ENCODE data around the gene CDH8. TPM values are rescaled to one million over a fixed set of nuclear protein-coding genes. Genes with fewer than 3 reads are reported as not detected.

CDH8 gene
- total and polyA plus RNA-seq, 4 donors: 0.33 to 15.4 (median 3.7) TPM

GRCh38 chr16:62060089-62060488 is 23.9 kb upstream of the CDH8 start:
- ATAC-seq (ENCODE audit: low FRiP score) (peak; percentile 50), DNase-seq (no peak)
- Histone ChIP-seq H3K27ac (ENCODE audit: low read depth in 1 of 2, low read length in 2 of 2) (no peak overlapping the region), H3K4me1 (ENCODE audit: control insufficient read depth in 1 of 2, insufficient read depth in 2 of 2, low read length in 2 of 2) (peaks cover 0 to 4% of the 10 kb centered on the region in 2 donors), H3K36me3 (ENCODE audit: control insufficient read depth in 1 of 2, insufficient read depth in 2 of 2, low read length in 1 of 2) (no peaks in the 10 kb centered on the region), H3K4me3 (ENCODE audit: low read length in 2 of 2) (no peak overlapping the region), H3K9me3 (ENCODE audit: control insufficient read depth, low read length) (no peaks in the 10 kb centered on the region), H3K27me3 (ENCODE audit: control insufficient read depth in 1 of 2, insufficient read depth in 2 of 2, low read length in 1 of 2) (no peaks in the 10 kb centered on the region)
- 17 to 26% methylated on average over 3 of the region's 3 CpGs for WGBS, 2 donors
- intact Hi-C loops (cut with DNase I): no loop called here

GRCh38 chr16:62059527-62059926 is 23.3 kb upstream of the CDH8 start:
- Histone ChIP-seq H3K4me3 (ENCODE audit: low read length in 2 of 2) (no peak overlapping the region), H3K27me3 (ENCODE audit: control insufficient read depth in 1 of 2, insufficient read depth in 2 of 2, low read length in 1 of 2) (no peaks in the 10 kb centered on the region), H3K36me3 (ENCODE audit: control insufficient read depth in 1 of 2, insufficient read depth in 2 of 2, low read length in 1 of 2) (no peaks in the 10 kb centered on the region), H3K4me1 (ENCODE audit: control insufficient read depth in 1 of 2, insufficient read depth in 2 of 2, low read length in 2 of 2) (peaks cover 0 to 4% of the 10 kb centered on the region in 2 donors), H3K9me3 (ENCODE audit: control insufficient read depth, low read length) (no peaks in the 10 kb centered on the region), H3K27ac (ENCODE audit: low read depth in 1 of 2, low read length in 2 of 2) (no peak overlapping the region)
- no peak for DNase-seq
- ATAC-seq (ENCODE audit: low FRiP score): no peak
- intact Hi-C loops (cut with DNase I): no loop called here

GRCh38 chr16:62058412-62058811 is 22.2 kb upstream of the CDH8 start:
- Histone ChIP-seq H3K4me1 (ENCODE audit: control insufficient read depth in 1 of 2, insufficient read depth in 2 of 2, low read length in 2 of 2) (peaks cover 0 to 4% of the 10 kb centered on the region in 2 donors), H3K27ac (ENCODE audit: low read depth in 1 of 2, low read length in 2 of 2) (no peak overlapping the region), H3K4me3 (ENCODE audit: low read length in 2 of 2) (no peak overlapping the region), H3K36me3 (ENCODE audit: control insufficient read depth in 1 of 2, insufficient read depth in 2 of 2, low read length in 1 of 2) (no peaks in the 10 kb centered on the region), H3K9me3 (ENCODE audit: control insufficient read depth, low read length) (no peaks in the 10 kb centered on the region), H3K27me3 (ENCODE audit: control insufficient read depth in 1 of 2, insufficient read depth in 2 of 2, low read length in 1 of 2) (no peaks in the 10 kb centered on the region)
- WGBS, 2 donors: 80 to 81% methylated on average over 8 of the region's 8 CpGs
- no peak for DNase-seq
- no peak for ATAC-seq (ENCODE audit: low FRiP score)
- intact Hi-C loops (cut with DNase I): no loop called here

DNA sequence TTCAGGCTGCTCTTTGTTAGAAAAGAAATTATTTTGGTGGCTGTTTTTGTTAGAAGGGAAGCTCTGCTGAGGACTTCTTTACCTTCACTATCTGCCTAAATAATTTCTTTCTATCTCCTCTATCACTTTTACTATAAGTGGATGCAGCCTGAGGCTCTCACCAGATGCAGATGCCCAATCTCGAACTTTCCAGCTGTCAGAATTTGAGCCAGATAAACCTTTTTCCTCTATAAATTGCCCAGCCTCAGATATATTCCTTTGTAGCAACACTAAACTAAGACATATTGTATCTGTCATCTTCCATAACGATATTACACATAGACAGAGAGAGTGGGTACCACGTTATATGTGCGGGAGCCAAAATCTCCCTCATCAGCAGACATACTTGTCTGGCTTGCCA is 15.7 kb upstream of the CDH8 start:
- intact Hi-C loops (cut with DNase I): no loop called here
- H3K9me3 ChIP-seq (ENCODE audit: control insufficient read depth, low read length): no peaks in the 10 kb centered on the region
- 83% methylated on average over 4 of the region's 4 CpGs for WGBS, 2 donors

DNA sequence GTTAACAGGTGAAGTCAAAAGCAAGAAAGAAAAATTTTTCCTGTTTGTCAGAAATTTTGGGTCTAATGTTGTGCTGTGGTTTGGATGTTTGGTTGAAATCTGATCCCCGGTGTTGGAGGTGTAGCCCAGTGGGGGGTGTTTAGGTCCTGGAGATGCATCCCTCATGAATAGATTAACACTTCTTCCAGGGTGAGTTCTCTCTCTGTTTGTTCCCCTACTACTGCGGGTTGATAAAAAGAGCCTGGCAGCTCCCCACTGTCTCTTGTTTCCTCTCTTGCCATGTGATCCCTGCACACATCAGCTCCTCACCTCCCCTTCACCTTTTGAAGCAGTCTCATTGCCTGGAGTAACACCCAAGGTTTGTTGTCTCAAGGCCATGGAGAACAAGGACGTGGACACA is 14.6 kb upstream of the CDH8 start:
- Histone ChIP-seq H3K9me3 (ENCODE audit: control insufficient read depth, low read length) (no peaks in the 10 kb centered on the region), H3K27me3 (ENCODE audit: control insufficient read depth in 1 of 2, insufficient read depth in 2 of 2, low read length in 1 of 2) (no peaks in the 10 kb centered on the region), H3K4me3 (ENCODE audit: low read length in 2 of 2) (no peak overlapping the region), H3K27ac (ENCODE audit: low read depth in 1 of 2, low read length in 2 of 2) (no peak overlapping the region), H3K36me3 (ENCODE audit: control insufficient read depth in 1 of 2, insufficient read depth in 2 of 2, low read length in 1 of 2) (no peaks in the 10 kb centered on the region), H3K4me1 (ENCODE audit: control insufficient read depth in 1 of 2, insufficient read depth in 2 of 2, low read length in 2 of 2) (no peaks in the 10 kb centered on the region)
- intact Hi-C loops (cut with DNase I): no loop called here
- WGBS, 2 donors: 32 to 35% methylated on average over 3 of the region's 3 CpGs
- DNase-seq (no peak), ATAC-seq (ENCODE audit: low FRiP score) (no peak)

More for the DNA sequence above, 15.7 kb upstream of the CDH8 start:
- no peak for DNase-seq
- H3K4me3 ChIP-seq (ENCODE audit: low read length in 2 of 2): no peak overlapping the region
- H3K27ac ChIP-seq (ENCODE audit: low read depth in 1 of 2, low read length in 2 of 2): no peak overlapping the region
- H3K36me3 ChIP-seq (ENCODE audit: control insufficient read depth in 1 of 2, insufficient read depth in 2 of 2, low read length in 1 of 2): no peaks in the 10 kb centered on the region
- H3K27me3 ChIP-seq (ENCODE audit: control insufficient read depth in 1 of 2, insufficient read depth in 2 of 2, low read length in 1 of 2): no peaks in the 10 kb centered on the region
- H3K4me1 ChIP-seq (ENCODE audit: control insufficient read depth in 1 of 2, insufficient read depth in 2 of 2, low read length in 2 of 2): no peaks in the 10 kb centered on the region
- no peak for ATAC-seq (ENCODE audit: low FRiP score)

DNA sequence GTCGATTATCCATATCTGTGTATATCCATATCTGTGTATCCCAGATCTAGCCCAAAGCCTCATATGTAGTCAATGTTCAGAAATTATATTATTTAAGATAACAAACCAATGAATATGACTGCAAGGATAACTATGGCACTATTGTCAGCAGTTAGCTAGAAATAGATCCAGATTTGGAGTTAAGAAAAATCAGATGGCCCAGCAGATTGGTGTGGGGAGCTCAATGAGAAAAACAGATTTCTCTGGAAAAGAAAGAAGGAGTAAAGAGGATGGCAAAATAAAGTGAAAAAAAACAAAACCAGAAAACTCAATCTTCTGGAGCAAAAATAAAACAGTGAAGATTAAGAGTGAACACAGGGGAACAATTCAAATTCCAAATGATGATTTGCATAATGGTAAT is 10.6 kb upstream of the CDH8 start:
- Histone ChIP-seq H3K27me3 (ENCODE audit: control insufficient read depth in 1 of 2, insufficient read depth in 2 of 2, low read length in 1 of 2) (no peaks in the 10 kb centered on the region), H3K4me1 (ENCODE audit: control insufficient read depth in 1 of 2, insufficient read depth in 2 of 2, low read length in 2 of 2) (no peaks in the 10 kb centered on the region), H3K36me3 (ENCODE audit: control insufficient read depth in 1 of 2, insufficient read depth in 2 of 2, low read length in 1 of 2) (no peaks in the 10 kb centered on the region), H3K4me3 (ENCODE audit: low read length in 2 of 2) (no peak overlapping the region), H3K9me3 (ENCODE audit: control insufficient read depth, low read length) (no peaks in the 10 kb centered on the region), H3K27ac (ENCODE audit: low read depth in 1 of 2, low read length in 2 of 2) (no peak overlapping the region)
- no peak for DNase-seq
- no peak for ATAC-seq (ENCODE audit: low FRiP score)
- intact Hi-C loops (cut with DNase I): no loop called here
- WGBS, 2 donors: 87 to 91% methylated on average over 1 of the region's 1 CpG

- no peaks in the 10 kb centered on the region for H3K27me3 ChIP-seq (ENCODE audit: control insufficient read depth in 1 of 2, insufficient read depth in 2 of 2, low read length in 1 of 2)
- H3K4me3 ChIP-seq (ENCODE audit: low read length in 2 of 2): no peak overlapping the region
- no peaks in the 10 kb centered on the region for H3K36me3 ChIP-seq (ENCODE audit: control insufficient read depth in 1 of 2, insufficient read depth in 2 of 2, low read length in 1 of 2)
- DNase-seq (no peak), ATAC-seq (ENCODE audit: low FRiP score) (no peak)
- H3K27ac ChIP-seq (ENCODE audit: low read depth in 1 of 2, low read length in 2 of 2): no peak overlapping the region
- WGBS, 2 donors: 2 to 7% methylated on average over 4 of the region's 4 CpGs
- no peaks in the 10 kb centered on the region for H3K9me3 ChIP-seq (ENCODE audit: control insufficient read depth, low read length)
- intact Hi-C loops (cut with DNase I): no loop called here
- H3K4me1 ChIP-seq (ENCODE audit: control insufficient read depth in 1 of 2, insufficient read depth in 2 of 2, low read length in 2 of 2): no peaks in the 10 kb centered on the region
These were observed 5.2 kb upstream of the CDH8 start for GRCh38 chr16:62041401-62041800.

DNA sequence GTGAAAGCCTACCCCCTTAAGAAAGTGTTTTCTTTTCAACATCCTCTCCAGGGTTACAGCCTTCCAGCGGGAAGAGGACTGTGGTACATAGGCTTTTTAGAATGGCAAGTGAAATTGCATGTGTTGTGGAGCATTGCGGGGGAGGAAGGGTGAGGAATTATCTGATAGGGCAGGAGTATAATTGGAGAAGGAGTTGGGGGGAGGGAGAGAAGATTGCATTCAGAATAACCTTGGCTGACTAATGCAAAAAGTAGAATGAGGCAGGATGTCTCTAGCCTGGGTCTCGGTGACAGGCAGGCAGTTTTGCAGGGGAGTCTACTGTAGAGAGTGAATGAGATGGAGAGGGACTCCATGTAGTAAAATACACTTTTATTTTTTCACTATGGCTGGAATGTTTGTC is 2.4 kb upstream of the CDH8 start:
- no peaks in the 10 kb centered on the region for H3K9me3 ChIP-seq (ENCODE audit: control insufficient read depth, low read length)
- H3K36me3 ChIP-seq (ENCODE audit: control insufficient read depth in 1 of 2, insufficient read depth in 2 of 2, low read length in 1 of 2): no peaks in the 10 kb centered on the region
- H3K27me3 ChIP-seq (ENCODE audit: control insufficient read depth in 1 of 2, insufficient read depth in 2 of 2, low read length in 1 of 2): no peaks in the 10 kb centered on the region
- WGBS, 2 donors: 60 to 67% methylated on average over 3 of the region's 3 CpGs
- H3K4me3 ChIP-seq (ENCODE audit: low read length in 2 of 2): no peak overlapping the region
- DNase-seq (no peak), ATAC-seq (ENCODE audit: low FRiP score) (no peak)
- intact Hi-C loops (cut with DNase I): loop anchor here in 1 of 2 donors (10.0 kb wide), 1 partner anchor 604 kb away; no protein-coding TSS in a partner anchor
- H3K4me1 ChIP-seq (ENCODE audit: control insufficient read depth in 1 of 2, insufficient read depth in 2 of 2, low read length in 2 of 2): no peaks in the 10 kb centered on the region
- H3K27ac ChIP-seq (ENCODE audit: low read depth in 1 of 2, low read length in 2 of 2): no peak overlapping the region

- no peak for DNase-seq
- no peak for ATAC-seq (ENCODE audit: low FRiP score)
- H3K27ac ChIP-seq (ENCODE audit: low read depth in 1 of 2, low read length in 2 of 2): no peak overlapping the region
- H3K27me3 ChIP-seq (ENCODE audit: control insufficient read depth in 1 of 2, insufficient read depth in 2 of 2, low read length in 1 of 2): no peaks in the 10 kb centered on the region
- no peaks in the 10 kb centered on the region for H3K36me3 ChIP-seq (ENCODE audit: control insufficient read depth in 1 of 2, insufficient read depth in 2 of 2, low read length in 1 of 2)
- H3K4me1 ChIP-seq (ENCODE audit: control insufficient read depth in 1 of 2, insufficient read depth in 2 of 2, low read length in 2 of 2): no peaks in the 10 kb centered on the region
- intact Hi-C loops (cut with DNase I): loop anchor here in 1 of 2 donors (10.0 kb wide), 1 partner anchor 603 kb away; no protein-coding TSS in a partner anchor
- H3K4me3 ChIP-seq (ENCODE audit: low read length in 2 of 2): no peak overlapping the region
- no peaks in the 10 kb centered on the region for H3K9me3 ChIP-seq (ENCODE audit: control insufficient read depth, low read length)
- 63% methylated on average over 1 of the region's 1 CpG for WGBS, 2 donors
These were observed 2.0 kb upstream of the CDH8 start for GRCh38 chr16:62038225-62038624.

Measured in aorta (tissue), 5 donors.